K562 (cell line): Measurements from ENCODE around the gene SETD1B. TPM values are rescaled to one million over a fixed set of nuclear protein-coding genes. Genes with fewer than 3 reads are reported as not detected.

Experiments used
- ATAC-seq: fragments of 200-7000 bp; cut with Tn5 transposase; 3 replicates; pipeline ENCODE4 v1.9.1; 2020; ENCODE audit warnings: moderate library complexity
- BruUV-seq: library from RNA; stranded (reverse); fragments of 400-500 nt; replicated peaks from 2 replicates; lab custom pipeline; 2021; lab: Mats Ljungman, UMichigan
- CTCF ChIA-PET: fragments of 300-600 bp; formaldehyde crosslinking; extraction: SDS; loops from one replicate; lab custom pipeline; 2021; ENCODE audit warnings: low intra/inter-chr PET ratio; lab: Yijun Ruan, JAX
- POLR2A ChIA-PET: fragments of 300-600, 350-650 bp; sonication (Branson Sonifier 250); formaldehyde crosslinking; extraction: SDS; loops from one replicate; lab custom pipeline; 2021; ENCODE audit warnings: antibody characterized with exemption, inconsistent platforms; lab: Yijun Ruan, JAX
- DNase-seq, 4 experiments: peaks; one replicate each; pipeline versions ENCODE4 v3.0.0 to v3.0.0-alpha.2; 2011 to 2018; ENCODE audit warnings: low spot score in 3 of 4, mixed read lengths in 3 of 4; ENCODE audit errors: extremely low read depth in 1 of 4
- FAIRE-seq: peaks from 2 replicates; lab custom pipeline; 2011; peaks lifted over from hg19 to GRCh38; lab: Jason Lieb, UNC
- H2AFZ ChIP-seq: 2 replicates; pipeline ENCODE4 v1.6.0; 2011; ENCODE audit warnings: low read depth, low read length, control low read depth, inconsistent platforms
- H3K27ac ChIP-seq: fragments of 200-600 bp; 3 replicates; pipeline ENCODE4 v1.8.0; 2011; ENCODE audit warnings: low read depth, mild to moderate bottlenecking, control low read depth, inconsistent platforms, low read length, moderate library complexity, mixed read lengths; ENCODE audit errors: extremely low read depth
- H3K27me3 ChIP-seq, 2 experiments: fragments of 300-600 bp in 1 of 2; 2 replicates in 1 of 2; 3 replicates in 1 of 2; pipeline versions ENCODE4 v1.6.0 to v1.8.0; 2011; ENCODE audit warnings: inconsistent platforms in 2 of 2, low read length in 2 of 2, mild to moderate bottlenecking in 1 of 2, mixed read lengths in 1 of 2, moderate library complexity in 1 of 2; ENCODE audit not compliant: control insufficient read depth in 2 of 2, insufficient read depth in 2 of 2
- H3K36me3 ChIP-seq: fragments of 300-600 bp; 3 replicates; pipeline ENCODE4 v1.8.0; 2011; ENCODE audit warnings: mild to moderate bottlenecking, low read length, inconsistent platforms; ENCODE audit not compliant: control insufficient read depth, insufficient read depth
- H3K4me1 ChIP-seq, 2 experiments: fragments of 200-600 bp in 1 of 2; replicated peaks in 1 of 2; 2 replicates in 1 of 2; 3 replicates in 1 of 2; pipeline versions ENCODE4 v1.5.1 to v1.8.0; 2011; ENCODE audit warnings: inconsistent platforms in 2 of 2, low read length in 2 of 2, mild to moderate bottlenecking in 1 of 2, mixed read lengths in 1 of 2, moderate library complexity in 1 of 2; ENCODE audit not compliant: control insufficient read depth in 2 of 2, insufficient read depth in 2 of 2
- H3K4me2 ChIP-seq: 2 replicates; pipeline ENCODE4 v1.6.1; 2011; ENCODE audit warnings: low read length, control low read depth, inconsistent platforms, mixed read lengths; ENCODE audit not compliant: insufficient read depth
- H3K4me3 ChIP-seq: fragments of 200-600 bp; sonication (generic), shearing (Covaris generic); 2 replicates; pipeline ENCODE4 v1.5.1; 2016; ENCODE audit warnings: control low read depth, inconsistent platforms
- H3K79me2 ChIP-seq: fragments of 200-600 bp; 3 replicates; pipeline ENCODE4 v1.8.0; 2011; ENCODE audit warnings: low read length, inconsistent platforms; ENCODE audit not compliant: control insufficient read depth, insufficient read depth
- H3K9ac ChIP-seq, 2 experiments: 2 replicates each; pipeline versions ENCODE4 v1.6.0 to v1.6.1; 2011; ENCODE audit warnings: low read depth in 2 of 2, low read length in 2 of 2, control low read depth in 1 of 2, inconsistent platforms in 1 of 2, mild to moderate bottlenecking in 1 of 2, mixed read lengths in 1 of 2; ENCODE audit not compliant: insufficient read depth in 1 of 2
- H3K9me1 ChIP-seq: one replicate; pipeline ENCODE4 v1.6.0; 2011; ENCODE audit warnings: inconsistent platforms, mild to moderate bottlenecking, low read length, moderate library complexity; ENCODE audit not compliant: control insufficient read depth, insufficient read depth
- H3K9me3 ChIP-seq: replicated peaks from 2 replicates; pipeline ENCODE4 v1.5.1; 2011; ENCODE audit warnings: low read depth, low read length, inconsistent platforms; ENCODE audit not compliant: control insufficient read depth, insufficient read depth
- H4K20me1 ChIP-seq: replicated peaks from 2 replicates; pipeline ENCODE4 v1.6.1; 2011; ENCODE audit warnings: low read length, inconsistent platforms, mixed read lengths; ENCODE audit not compliant: control insufficient read depth, insufficient read depth
- EGR1 ChIP-seq: fragments of 450-650 bp; conservative IDR thresholded peaks from 2 replicates; pipeline ENCODE4 v1.6.1; 2017; ENCODE audit warnings: mild to moderate bottlenecking
- FOXK1 ChIP-seq: sonication (generic); formaldehyde crosslinking; IDR thresholded peaks from 2 replicates; pipeline ENCODE4 v1.8.0; 2022; ENCODE audit warnings: missing genetic modification reagents, mild to moderate bottlenecking, borderline replicate concordance
- KDM2B ChIP-seq: fragments of 250-450 bp; sonication (Bioruptor Pico); IDR thresholded peaks from 2 replicates; pipeline ENCODE4 v1.8.0; 2021; ENCODE audit warnings: mild to moderate bottlenecking, moderate library complexity
- LARP7 ChIP-seq: fragments of 450-650 bp; IDR thresholded peaks from 2 replicates; pipeline ENCODE4 v1.6.1; 2016
- SIN3B ChIP-seq: fragments of 450-650 bp; IDR thresholded peaks from 2 replicates; pipeline ENCODE4 v1.6.1; 2017; ENCODE audit warnings: low read depth, mild to moderate bottlenecking, moderate library complexity
- SREBF2 ChIP-seq: sonication (generic); formaldehyde crosslinking; IDR thresholded peaks from 2 replicates; pipeline ENCODE4 v1.4.0; 2020; ENCODE audit warnings: mild to moderate bottlenecking, missing genetic modification reagents
- TAF1 ChIP-seq: IDR thresholded peaks from 2 replicates; pipeline ENCODE4 v1.6.1; 2011; ENCODE audit warnings: mild to moderate bottlenecking, low read length, moderate library complexity; ENCODE audit not compliant: insufficient read depth, control insufficient read depth, severe bottlenecking; ENCODE audit errors: extremely low read depth
- TARDBP ChIP-seq: fragments of 450-650 bp; IDR thresholded peaks from 2 replicates; pipeline ENCODE4 v1.6.1; 2016
- TCF7L2 ChIP-seq: fragments of 150-350 bp; IDR thresholded peaks from 2 replicates; pipeline ENCODE4 v1.6.1; 2016; ENCODE audit warnings: low read depth, mild to moderate bottlenecking, low read length, moderate library complexity
- ZBTB7A ChIP-seq: IDR thresholded peaks from 2 replicates; pipeline ENCODE4 v1.6.1; 2011; ENCODE audit warnings: low read depth, mild to moderate bottlenecking, low read length, moderate library complexity, borderline replicate concordance; ENCODE audit not compliant: control insufficient read depth
- ZNF121 ChIP-seq: sonication (generic); formaldehyde crosslinking; conservative IDR thresholded peaks from 2 replicates; pipeline ENCODE4 v1.8.0; 2022; ENCODE audit warnings: missing genetic modification reagents
- ZNF143 ChIP-seq: sonication (generic); formaldehyde crosslinking; IDR thresholded peaks from 2 replicates; pipeline ENCODE4 v1.9.0; 2022; ENCODE audit warnings: mild to moderate bottlenecking, missing genetic modification reagents
- ZNF146 ChIP-seq: IDR thresholded peaks from one replicate; pipeline ENCODE4 v1.6.1; 2018; ENCODE audit warnings: missing compliant biosample characterization; ENCODE audit not compliant: unreplicated experiment
- ZNF175 ChIP-seq: fragments of 200-800 bp; sonication (Bioruptor generic); IDR thresholded peaks from 2 replicates; pipeline ENCODE4 v1.6.1; 2016; ENCODE audit warnings: low read depth, mild to moderate bottlenecking, missing genetic modification characterization, missing compliant biosample characterization
- ZNF263 ChIP-seq: sonication (generic); formaldehyde crosslinking; IDR thresholded peaks from 2 replicates; pipeline ENCODE4 v1.8.0; 2022; ENCODE audit warnings: mild to moderate bottlenecking, missing genetic modification reagents, borderline replicate concordance
- ZNF316 ChIP-seq: fragments of 450-650 bp; IDR thresholded peaks from 2 replicates; pipeline ENCODE4 v1.6.1; 2016
- ZNF436 ChIP-seq: fragments of 250-450, 450-650 bp; sonication (Bioruptor Pico); formaldehyde crosslinking; IDR thresholded peaks from 2 replicates; pipeline ENCODE4 v1.7.0; 2020; ENCODE audit warnings: mild to moderate bottlenecking
- WGBS: fragments of 100-300 bp; shearing (Covaris generic); methylation state at CpG from one replicate; pipeline ENCODE4 v1.1.6; 2016; ENCODE audit warnings: low coverage, mixed read lengths; ENCODE audit not compliant: insufficient coverage; ENCODE audit errors: missing lambda C conversion rate; 5-methylcytosine and 5-hydroxymethylcytosine counted together
- in situ Hi-C: fragments of 300-500 bp; cut with MboI; formaldehyde crosslinking; loops from 4 replicates; pipeline ENCODE4 v1.15.0; 2018; ENCODE audit warnings: inconsistent platforms, mixed read lengths
- intact Hi-C: fragments of 100-400 bp; cut with micrococcal nuclease; formaldehyde crosslinking; loops from 2 replicates; pipeline ENCODE4 v1.14.2; 2022
- polyA plus RNA-seq, 8 experiments: library from polyadenylated mRNA; depleted of rRNA in 4 of 8; stranded (reverse) in 5 of 8; unstranded in 3 of 8; fragments of >200 nt; fragmentation: Nextera tagmentation in 2 of 8; fragmentation: Illumina TruSeq in 1 of 8; extraction: Ambion mirVana in 2 of 8; extraction: Trizol in 1 of 8; gene quantifications; 2 replicates each; pipeline versions ENCODE4 v1.2.1 to v1.2.3, GENCODE V29; 2011 to 2014; ENCODE audit warnings: inconsistent platforms in 1 of 8, missing spikeins in 1 of 8
- total RNA-seq, 7 experiments: library from RNA; depleted of rRNA in 6 of 7; stranded (reverse); fragments of >200 nt in 6 of 7; fragmentation: Illumina TruSeq in 2 of 7; extraction: Trizol in 2 of 7; gene quantifications; 2 replicates each; pipeline versions ENCODE4 v1.2.1 to v1.2.3, GENCODE V29; 2011 to 2021; ENCODE audit warnings: low replicate concordance in 1 of 7
- TF ChIP-seq, protein P1 (sequence below): fragments of 450-650 bp; IDR thresholded peaks from 2 replicates; pipeline ENCODE4 v1.7.0; 2016; ENCODE audit warnings: borderline replicate concordance
- TF ChIP-seq, protein P2 (sequence below): fragments of 450-650 bp; IDR thresholded peaks from 2 replicates; pipeline ENCODE4 v1.6.1; 2016; ENCODE audit warnings: borderline replicate concordance

Gene SETD1B
- total and polyA plus RNA-seq, 9 of the 15 experiments (the other 6 are each of a cell fraction or from before 2014, with no cell fraction given) = 0.48 to 26.6 (median 2.3) TPM

DNA sequence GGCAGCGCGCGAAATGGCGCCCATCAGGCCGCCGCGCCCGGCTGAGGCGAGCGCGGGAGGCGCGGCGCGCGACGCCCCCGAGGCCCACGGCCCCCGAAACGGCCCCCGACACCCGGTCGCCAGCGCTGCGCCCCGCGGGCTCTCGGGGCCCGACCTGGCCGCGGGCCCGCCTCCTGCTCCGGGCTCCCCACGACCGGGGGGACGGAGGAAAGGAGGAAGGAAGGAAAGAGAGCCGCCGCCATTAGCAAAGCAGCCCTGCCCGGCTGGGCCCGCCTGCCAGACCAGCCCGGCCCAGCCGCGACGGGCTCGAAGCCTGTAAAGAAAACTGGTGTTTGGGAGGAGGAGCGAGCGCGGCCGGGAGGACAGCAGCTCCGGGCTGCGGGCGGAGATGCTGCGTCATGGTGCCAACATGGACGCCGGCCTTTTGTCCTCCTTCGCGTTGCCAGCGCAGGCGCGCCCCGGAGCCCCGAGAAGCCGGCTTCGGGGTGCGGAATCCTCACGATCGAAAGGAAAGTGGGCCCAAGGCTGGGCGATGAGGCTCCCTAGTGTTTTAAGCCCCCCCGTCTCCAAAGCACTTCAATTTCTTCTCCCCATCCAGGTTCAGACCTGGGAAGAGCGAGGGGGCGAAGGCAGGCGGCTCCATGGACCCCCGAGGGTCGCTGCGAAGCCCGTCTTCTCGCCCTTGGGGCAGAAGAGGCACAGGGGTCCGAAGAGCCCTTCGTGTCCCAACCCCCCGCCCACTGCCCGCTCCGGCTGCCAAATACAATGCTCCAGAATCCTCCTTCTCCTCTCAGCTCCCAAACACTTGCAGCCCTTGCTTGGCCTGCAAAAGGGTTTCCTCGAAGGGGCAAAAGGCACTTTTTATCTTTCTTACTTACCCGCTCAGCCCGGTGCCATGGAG, 2.9 kb upstream of the SETD1B start:
- Histone ChIP-seq H3K4me1 (peaks cover 30 to 67% of the 10 kb centered on the region in 2 experiments; a peak in 4 of 5 replicates), H3K9me3 (no peaks in the 10 kb centered on the region), H3K36me3 (peaks cover 28% of the 10 kb centered on the region), H4K20me1 (no peaks in the 10 kb centered on the region), H2AFZ (no peak overlapping the region), H3K79me2 (peaks cover 85% of the 10 kb centered on the region), H3K4me3 (peak overlapping the region; percentile 80), H3K27ac (peak overlapping the region; percentile 99), H3K27me3 (no peaks in the 10 kb centered on the region), H3K9ac (peak overlapping the region; percentile 99 to 100), H3K4me2 (peak overlapping the region; percentile 82), H3K9me1 (no peaks in the 10 kb centered on the region)
- intact Hi-C loops = no loop called here
- ChIA-PET CTCF (no interaction called here), POLR2A (interaction anchor here (0.6 to 4.4 kb wide), 21 partner anchors 10 to 1600 kb away, joined by 3 to 77 read pairs (median 4); partner anchors contain the start of genes PSMD9, RNU4-2 and RPLP0)
- BruUV-seq = TSS peak; percentile 29
- in situ Hi-C loops = no loop called here
- ATAC-seq (0 out of 3 replicates have a peak, but pooled peaks have one; percentile 1), DNase-seq (peak; percentile 61 to 83 (median 62)), FAIRE-seq (no peak)
- WGBS = under 1% methylated on average over 54 of the region's 86 CpGs
- TF ChIP-seq SIN3B = 0 out of 2 replicates have a peak, but pooled peaks have one; percentile 2
- TF ChIP-seq ZNF146 (CRISPR knock-in tag) = no peak
- TF ChIP-seq KDM2B (CRISPR knock-in tag) = 0 out of 2 replicates have a peak, but pooled peaks have one; percentile 35
- peak; percentile 76; the same call in 1 of the 2 replicates for TF ChIP-seq ZBTB7A
- no peak for TF ChIP-seq LARP7
- TF ChIP-seq ZNF436 (CRISPR knock-in tag) = no peak
- peak; percentile 76 for TF ChIP-seq TAF1
- peak; percentile 19; the same call in 1 of the 2 replicates for TF ChIP-seq FOXK1
- peak; percentile 28; the same call in 1 of the 2 replicates for TF ChIP-seq TARDBP
- peak; percentile 68; the same call in 1 of the 2 replicates for TF ChIP-seq ZNF175 (CRISPR knock-in tag)
- no peak for TF ChIP-seq TCF7L2
- no peak for TF ChIP-seq SREBF2 (CRISPR knock-in tag)
- peak; percentile 99 for TF ChIP-seq ZNF263
- 0 out of 2 replicates have a peak, but pooled peaks have one; percentile 15 for TF ChIP-seq EGR1
- TF ChIP-seq ZNF143 = no peak
- no peak for TF ChIP-seq ZNF121 (CRISPR knock-in tag)
- TF ChIP-seq, protein P1, sequence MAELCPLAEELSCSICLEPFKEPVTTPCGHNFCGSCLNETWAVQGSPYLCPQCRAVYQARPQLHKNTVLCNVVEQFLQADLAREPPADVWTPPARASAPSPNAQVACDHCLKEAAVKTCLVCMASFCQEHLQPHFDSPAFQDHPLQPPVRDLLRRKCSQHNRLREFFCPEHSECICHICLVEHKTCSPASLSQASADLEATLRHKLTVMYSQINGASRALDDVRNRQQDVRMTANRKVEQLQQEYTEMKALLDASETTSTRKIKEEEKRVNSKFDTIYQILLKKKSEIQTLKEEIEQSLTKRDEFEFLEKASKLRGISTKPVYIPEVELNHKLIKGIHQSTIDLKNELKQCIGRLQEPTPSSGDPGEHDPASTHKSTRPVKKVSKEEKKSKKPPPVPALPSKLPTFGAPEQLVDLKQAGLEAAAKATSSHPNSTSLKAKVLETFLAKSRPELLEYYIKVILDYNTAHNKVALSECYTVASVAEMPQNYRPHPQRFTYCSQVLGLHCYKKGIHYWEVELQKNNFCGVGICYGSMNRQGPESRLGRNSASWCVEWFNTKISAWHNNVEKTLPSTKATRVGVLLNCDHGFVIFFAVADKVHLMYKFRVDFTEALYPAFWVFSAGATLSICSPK = no peak
- TF ChIP-seq, protein P2, sequence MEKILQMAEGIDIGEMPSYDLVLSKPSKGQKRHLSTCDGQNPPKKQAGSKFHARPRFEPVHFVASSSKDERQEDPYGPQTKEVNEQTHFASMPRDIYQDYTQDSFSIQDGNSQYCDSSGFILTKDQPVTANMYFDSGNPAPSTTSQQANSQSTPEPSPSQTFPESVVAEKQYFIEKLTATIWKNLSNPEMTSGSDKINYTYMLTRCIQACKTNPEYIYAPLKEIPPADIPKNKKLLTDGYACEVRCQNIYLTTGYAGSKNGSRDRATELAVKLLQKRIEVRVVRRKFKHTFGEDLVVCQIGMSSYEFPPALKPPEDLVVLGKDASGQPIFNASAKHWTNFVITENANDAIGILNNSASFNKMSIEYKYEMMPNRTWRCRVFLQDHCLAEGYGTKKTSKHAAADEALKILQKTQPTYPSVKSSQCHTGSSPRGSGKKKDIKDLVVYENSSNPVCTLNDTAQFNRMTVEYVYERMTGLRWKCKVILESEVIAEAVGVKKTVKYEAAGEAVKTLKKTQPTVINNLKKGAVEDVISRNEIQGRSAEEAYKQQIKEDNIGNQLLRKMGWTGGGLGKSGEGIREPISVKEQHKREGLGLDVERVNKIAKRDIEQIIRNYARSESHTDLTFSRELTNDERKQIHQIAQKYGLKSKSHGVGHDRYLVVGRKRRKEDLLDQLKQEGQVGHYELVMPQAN = no peak
- TF ChIP-seq ZNF316 = peak; percentile 89
